KOPT-K1 (cell line): ENCODE results near the gene TMEM184B.

Experiments used
- H3K27ac ChIP-seq: fragments of 200-600 bp; sonication (generic); 2 replicates; pipeline ENCODE4 v1.5.1; 2016; ENCODE audit warnings: antibody characterized with exemption, mild to moderate bottlenecking, low read depth, low read length; ENCODE audit not compliant: poor library complexity, severe bottlenecking
- H3K36me3 ChIP-seq: fragments of 200-600 bp; sonication (generic); 2 replicates; pipeline ENCODE4 v1.5.1; 2017; ENCODE audit warnings: antibody characterized with exemption, mild to moderate bottlenecking, low read length, moderate library complexity; ENCODE audit not compliant: insufficient read depth
- H3K9me3 ChIP-seq: fragments of 200-600 bp; sonication (generic); 2 replicates; pipeline ENCODE4 v1.5.1; 2017; ENCODE audit warnings: antibody characterized with exemption, low read length, mild to moderate bottlenecking; ENCODE audit not compliant: insufficient read depth, poor library complexity, severe bottlenecking

The TMEM184B gene

GRCh38 chr22:38272373-38273134 lies at the start of gene TMEM184B:
Gene TMEM184B (minus strand): TSS chr22:38273010. CDS start chr22:38247961, 25,049 bp downstream.
- peak within 1 kb of the TSS; percentile 52 for H3K27ac ChIP-seq

GRCh38 chr22:38320605-38321402 lies 48.0 kb upstream of the TMEM184B start:
- H3K27ac ChIP-seq = no peak overlapping the region
- no peaks in the 10 kb centered on the region for H3K9me3 ChIP-seq

More at GRCh38 chr22:38272373-38273134, at the start of gene TMEM184B:
- no peaks in the 10 kb centered on the region for H3K9me3 ChIP-seq
- no peaks in the 10 kb centered on the region for H3K36me3 ChIP-seq

GRCh38 chr22:38318792-38319773 lies 46.3 kb upstream of the TMEM184B start:
- peaks cover under 1% of the 10 kb centered on the region; the same call in 1 of the 2 replicates for H3K36me3 ChIP-seq
- no peaks in the 10 kb centered on the region for H3K9me3 ChIP-seq
- H3K27ac ChIP-seq = no peak overlapping the region

More at GRCh38 chr22:38320605-38321402, 48.0 kb upstream of the TMEM184B start:
- no peaks in the 10 kb centered on the region for H3K36me3 ChIP-seq

- H3K9me3 ChIP-seq = no peaks in the 10 kb centered on the region
- H3K27ac ChIP-seq = no peak overlapping the region
- peaks cover 10% of the 10 kb centered on the region; the same call in 1 of the 2 replicates for H3K36me3 ChIP-seq
Observed at GRCh38 chr22:38317995-38318715, 45.3 kb upstream of the TMEM184B start.

- Histone ChIP-seq H3K36me3 (peaks cover 18% of the 10 kb centered on the region; the same call in 1 of the 2 replicates), H3K9me3 (no peaks in the 10 kb centered on the region), H3K27ac (peak within 1 kb of the TSS; percentile 57)
Observed at GRCh38 chr22:38317122-38317994, 44.5 kb upstream of the TMEM184B start, which contains the start of gene CSNK1E. Gene CSNK1E (minus strand): TSS chr22:38317433. CDS start chr22:38314157, 3,276 bp downstream.

GRCh38 chr22:38316364-38317121 lies 43.7 kb upstream of the TMEM184B start:
- H3K9me3 ChIP-seq = no peaks in the 10 kb centered on the region
- H3K27ac ChIP-seq = peak overlapping the region; percentile 57
- peaks cover 23% of the 10 kb centered on the region; the same call in 1 of the 2 replicates for H3K36me3 ChIP-seq

GRCh38 chr22:38315823-38316363 lies 43.1 kb upstream of the TMEM184B start:
- H3K9me3 ChIP-seq = no peaks in the 10 kb centered on the region
- H3K36me3 ChIP-seq = peaks cover 29% of the 10 kb centered on the region; the same call in 1 of the 2 replicates
- no peak overlapping the region for H3K27ac ChIP-seq

GRCh38 chr22:38314933-38315822 lies 42.4 kb upstream of the TMEM184B start:
- no peak overlapping the region for H3K27ac ChIP-seq
- peaks cover 36% of the 10 kb centered on the region; the same call in 1 of the 2 replicates for H3K36me3 ChIP-seq
- H3K9me3 ChIP-seq = no peaks in the 10 kb centered on the region

GRCh38 chr22:38314051-38314932 lies 41.5 kb upstream of the TMEM184B start:
- no peak overlapping the region for H3K27ac ChIP-seq
- peaks cover 44% of the 10 kb centered on the region; the same call in 1 of the 2 replicates for H3K36me3 ChIP-seq
- no peaks in the 10 kb centered on the region for H3K9me3 ChIP-seq

- H3K27ac ChIP-seq = no peak overlapping the region
- no peaks in the 10 kb centered on the region for H3K9me3 ChIP-seq
- peaks cover 50% of the 10 kb centered on the region; the same call in 1 of the 2 replicates for H3K36me3 ChIP-seq
Observed at GRCh38 chr22:38313384-38313955, 40.7 kb upstream of the TMEM184B start.
